Keratinocyte (primary cell): ENCODE data around the gene FLNB. TPM values are rescaled to one million over a fixed set of nuclear protein-coding genes. Genes with fewer than 3 reads are reported as not detected.

Experiments
- DNase-seq: peaks from one replicate; pipeline ENCODE4 v3.0.0-alpha.2; 2011; ENCODE audit warnings: low read depth, missing footprints, low spot score
- FAIRE-seq: peaks from 2 replicates; lab custom pipeline; 2011; peaks lifted over from hg19 to GRCh38; lab: Jason Lieb, UNC
- H2AFZ ChIP-seq: 2 replicates; pipeline ENCODE4 v1.6.0; 2012; ENCODE audit warnings: low read length, control low read depth, inconsistent platforms; ENCODE audit not compliant: control insufficient read depth
- H3K27ac ChIP-seq: 2 replicates; pipeline ENCODE4 v1.5.1; 2011; ENCODE audit warnings: low read length; ENCODE audit not compliant: control insufficient read depth, insufficient read depth
- H3K27me3 ChIP-seq: 3 replicates; pipeline ENCODE4 v1.6.0; 2011; ENCODE audit warnings: low read length; ENCODE audit not compliant: control insufficient read depth, insufficient read depth; ENCODE audit errors: extremely low read depth
- H3K36me3 ChIP-seq, 2 experiments: 2 replicates in 1 of 2; 3 replicates in 1 of 2; pipeline ENCODE4 v1.5.1; 2011; ENCODE audit warnings: low read length in 2 of 2, mild to moderate bottlenecking in 1 of 2; ENCODE audit not compliant: control insufficient read depth in 2 of 2, insufficient read depth in 2 of 2; ENCODE audit errors: extremely low read depth in 1 of 2
- H3K4me1 ChIP-seq: 3 replicates; pipeline ENCODE4 v1.5.1; 2011; ENCODE audit warnings: low read length; ENCODE audit not compliant: control insufficient read depth, insufficient read depth; ENCODE audit errors: extremely low read depth
- H3K4me2 ChIP-seq: 3 replicates; pipeline ENCODE4 v1.6.0; 2011; ENCODE audit warnings: low read depth, low read length; ENCODE audit not compliant: control insufficient read depth, insufficient read depth; ENCODE audit errors: extremely low read depth
- H3K4me3 ChIP-seq, 3 experiments: fragments of 200-600 bp in 1 of 3; sonication (generic) in 1 of 3; 2 replicates in 2 of 3; 3 replicates in 1 of 3; pipeline ENCODE4 v1.5.1; 2011 to 2016; ENCODE audit warnings: low read length in 3 of 3, mild to moderate bottlenecking in 3 of 3, control low read depth in 2 of 3, inconsistent platforms in 1 of 3, low read depth in 1 of 3, mixed read lengths in 1 of 3, mixed run types in 1 of 3, moderate library complexity in 1 of 3; ENCODE audit not compliant: control insufficient read depth in 2 of 3, insufficient read depth in 2 of 3; ENCODE audit errors: extremely low read depth in 1 of 3
- H3K79me2 ChIP-seq: 2 replicates; pipeline ENCODE4 v1.6.0; 2012; ENCODE audit warnings: low read length; ENCODE audit not compliant: control insufficient read depth, insufficient read depth
- H3K9ac ChIP-seq: 3 replicates; pipeline ENCODE4 v1.6.0; 2011; ENCODE audit warnings: low read length; ENCODE audit not compliant: control insufficient read depth, insufficient read depth; ENCODE audit errors: extremely low read depth
- H3K9me1 ChIP-seq: 3 replicates; pipeline ENCODE4 v1.6.0; 2011; ENCODE audit warnings: low read length; ENCODE audit not compliant: control insufficient read depth, insufficient read depth; ENCODE audit errors: extremely low read depth
- H3K9me3 ChIP-seq: 2 replicates; pipeline ENCODE4 v1.5.1; 2012; ENCODE audit warnings: low read depth, low read length; ENCODE audit not compliant: control insufficient read depth
- H4K20me1 ChIP-seq: 3 replicates; pipeline ENCODE4 v1.6.0; 2011; ENCODE audit warnings: low read length; ENCODE audit not compliant: control insufficient read depth, insufficient read depth; ENCODE audit errors: extremely low read depth
- EZH2 ChIP-seq: IDR thresholded peaks from one replicate; pipeline ENCODE4 v1.6.1; 2012; ENCODE audit warnings: inconsistent platforms, mild to moderate bottlenecking, low read length, moderate library complexity
- dilution Hi-C: fragments of 300-500 bp; cut with MboI; formaldehyde crosslinking; loops from one replicate; pipeline ENCODE4 v1.7.0; 2020; ENCODE audit warnings: low sequenced_read_pairs; ENCODE audit not compliant: extremely low pct_ligation_motif_present
- polyA plus RNA-seq, 5 experiments: library from polyadenylated mRNA; depleted of rRNA in 3 of 5; stranded (reverse) in 3 of 5; stranded (forward) in 1 of 5; unstranded in 1 of 5; fragments of >200 nt; gene quantifications; 1 replicate in 1 of 5; 2 replicates in 3 of 5; 3 replicates in 1 of 5; pipeline versions ENCODE4 v1.2.1 to v1.2.3, GENCODE V29; 2011 to 2012; ENCODE audit warnings: missing spikeins in 2 of 5, low read depth in 1 of 5, low replicate concordance in 1 of 5
- TF ChIP-seq, protein P1 (sequence below), 3 experiments: IDR thresholded peaks in 1 of 3; conservative IDR thresholded peaks in 1 of 3; optimal IDR thresholded peaks in 1 of 3; 2 replicates in 2 of 3; 3 replicates in 1 of 3; pipeline versions ENCODE3 to v1.5.1; 2011; ENCODE audit warnings: low read length in 3 of 3, mild to moderate bottlenecking in 3 of 3, moderate library complexity in 2 of 3, control low read depth in 1 of 3, inconsistent platforms in 1 of 3; ENCODE audit not compliant: insufficient read depth in 2 of 3; ENCODE audit errors: extremely low read depth in 1 of 3

FLNB gene
- polyA plus RNA-seq, 1 donor (not counting 4 experiments of a cell fraction or from before 2014, with no cell fraction given), result 289 TPM

GRCh38 chr3:57974796-57975388 is 33.3 kb upstream of the FLNB start:
- dilution Hi-C loops, result no loop called here

GRCh38 chr3:57977818-57978235 is 30.4 kb upstream of the FLNB start:
- Histone ChIP-seq H3K4me3 (peak overlapping the region in 1 of 3 experiments; percentile 30), H3K27ac (peak overlapping the region; percentile 69), H3K4me1 (peaks cover 56% of the 10 kb centered on the region), H3K27me3 (no peaks in the 10 kb centered on the region), H3K9me1 (no peaks in the 10 kb centered on the region), H3K79me2 (peaks cover 3% of the 10 kb centered on the region), H4K20me1 (no peaks in the 10 kb centered on the region), H3K36me3 (no peaks in the 10 kb centered on the region), H3K4me2 (peak overlapping the region; percentile 82), H3K9me3 (no peaks in the 10 kb centered on the region), H3K9ac (peak overlapping the region; percentile 39), H2AFZ (no peak overlapping the region)
- no peak for DNase-seq
- dilution Hi-C loops, result no loop called here
- FAIRE-seq, result no peak
- TF ChIP-seq, protein P1, sequence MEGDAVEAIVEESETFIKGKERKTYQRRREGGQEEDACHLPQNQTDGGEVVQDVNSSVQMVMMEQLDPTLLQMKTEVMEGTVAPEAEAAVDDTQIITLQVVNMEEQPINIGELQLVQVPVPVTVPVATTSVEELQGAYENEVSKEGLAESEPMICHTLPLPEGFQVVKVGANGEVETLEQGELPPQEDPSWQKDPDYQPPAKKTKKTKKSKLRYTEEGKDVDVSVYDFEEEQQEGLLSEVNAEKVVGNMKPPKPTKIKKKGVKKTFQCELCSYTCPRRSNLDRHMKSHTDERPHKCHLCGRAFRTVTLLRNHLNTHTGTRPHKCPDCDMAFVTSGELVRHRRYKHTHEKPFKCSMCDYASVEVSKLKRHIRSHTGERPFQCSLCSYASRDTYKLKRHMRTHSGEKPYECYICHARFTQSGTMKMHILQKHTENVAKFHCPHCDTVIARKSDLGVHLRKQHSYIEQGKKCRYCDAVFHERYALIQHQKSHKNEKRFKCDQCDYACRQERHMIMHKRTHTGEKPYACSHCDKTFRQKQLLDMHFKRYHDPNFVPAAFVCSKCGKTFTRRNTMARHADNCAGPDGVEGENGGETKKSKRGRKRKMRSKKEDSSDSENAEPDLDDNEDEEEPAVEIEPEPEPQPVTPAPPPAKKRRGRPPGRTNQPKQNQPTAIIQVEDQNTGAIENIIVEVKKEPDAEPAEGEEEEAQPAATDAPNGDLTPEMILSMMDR (optimal IDR thresholded peaks at IDR 0.05 in 1 of 3, IDR thresholded peaks at IDR 0.05 in 1 of 3, conservative IDR thresholded peaks at IDR 0.05 in 1 of 3; ENCODE audit: extremely low read depth in 1 of 3, insufficient read depth in 2 of 3, low read length in 3 of 3), result no peak
- TF ChIP-seq EZH2, result no peak

More at GRCh38 chr3:57974796-57975388, 33.3 kb upstream of the FLNB start:
- H3K9ac ChIP-seq, result peak overlapping the region; percentile 51
- no peaks in the 10 kb centered on the region for H3K36me3 ChIP-seq
- TF ChIP-seq EZH2, result no peak
- TF ChIP-seq, protein P1 (optimal IDR thresholded peaks at IDR 0.05 in 1 of 3, IDR thresholded peaks at IDR 0.05 in 1 of 3, conservative IDR thresholded peaks at IDR 0.05 in 1 of 3; ENCODE audit: extremely low read depth in 1 of 3, insufficient read depth in 2 of 3, low read length in 3 of 3), result no peak
- peak overlapping the region; percentile 81 for H3K27ac ChIP-seq
- H4K20me1 ChIP-seq, result no peaks in the 10 kb centered on the region
- no peak overlapping the region for H3K4me3 ChIP-seq
- H3K4me1 ChIP-seq, result peaks cover 80% of the 10 kb centered on the region
- FAIRE-seq (peak; percentile 99), DNase-seq (peak; percentile 94)
- H3K79me2 ChIP-seq, result peaks cover 6% of the 10 kb centered on the region
- no peak overlapping the region for H2AFZ ChIP-seq
- H3K9me3 ChIP-seq, result no peaks in the 10 kb centered on the region
- peak overlapping the region; percentile 57 for H3K4me2 ChIP-seq
- H3K9me1 ChIP-seq, result no peaks in the 10 kb centered on the region
- H3K27me3 ChIP-seq, result no peaks in the 10 kb centered on the region
